PC-3 (cell line): ENCODE results near the gene KDM1A. TPM values are rescaled to one million over a fixed set of nuclear protein-coding genes. Genes with fewer than 3 reads are reported as not detected.

Experiments used
- ATAC-seq: fragments of 200-7000 bp; cut with Tn5 transposase; 2 replicates; pipeline ENCODE4 v1.9.1; 2020; ENCODE audit warnings: mild to moderate bottlenecking, moderate library complexity
- BruUV-seq: library from RNA; stranded (reverse); fragments of 400-500 nt; replicated peaks from 2 replicates; lab custom pipeline; 2021; lab: Mats Ljungman, UMichigan
- CTCF ChIA-PET: fragments of 300-600 bp; sonication (Branson Sonifier 250); formaldehyde crosslinking; loops from one replicate; lab custom pipeline; 2022; ENCODE audit warnings: antibody characterized with exemption; lab: Charles Lee
- POLR2A ChIA-PET: fragments of 300-600 bp; sonication (Branson Sonifier 250); formaldehyde crosslinking; loops from one replicate; lab custom pipeline; 2022; ENCODE audit warnings: antibody characterized with exemption; ENCODE audit not compliant: unreplicated experiment; lab: Charles Lee
- DNase-seq: peaks from one replicate; pipeline ENCODE4 v3.0.0-alpha.2; 2015
- H2AFZ ChIP-seq: fragments of 300-600 bp; sonication (generic); 2 replicates; pipeline ENCODE4 v1.6.0; 2016; ENCODE audit warnings: antibody characterized with exemption, low read length
- H3F3A ChIP-seq: fragments of 300-600 bp; sonication (generic); one replicate; pipeline ENCODE4 v1.6.0; 2017; ENCODE audit warnings: antibody characterized with exemption, low read length, control low read depth, mild to moderate bottlenecking; ENCODE audit not compliant: unreplicated experiment
- H3K27ac ChIP-seq: fragments of 300-600 bp; sonication (generic); 2 replicates; pipeline ENCODE4 v1.5.1; 2016; ENCODE audit warnings: mild to moderate bottlenecking, low read length
- H3K27me3 ChIP-seq: fragments of 300-600 bp; sonication (generic); 2 replicates; pipeline ENCODE4 v1.6.1; 2016; ENCODE audit warnings: low read length, mixed read lengths
- H3K36me3 ChIP-seq: fragments of 300-600 bp; sonication (generic); 2 replicates; pipeline ENCODE4 v1.6.1; 2016; ENCODE audit warnings: low read depth, mixed run types, low read length, mixed read lengths
- H3K4me1 ChIP-seq: fragments of 300-600 bp; sonication (generic); 2 replicates; pipeline ENCODE4 v1.5.1; 2016; ENCODE audit warnings: low read length; ENCODE audit not compliant: insufficient read depth
- H3K4me2 ChIP-seq: fragments of 300-600 bp; sonication (generic); 2 replicates; pipeline ENCODE4 v1.6.0; 2016; ENCODE audit warnings: low read length
- H3K4me3 ChIP-seq: fragments of 300-600 bp; sonication (generic); 2 replicates; pipeline ENCODE4 v1.5.1; 2016; ENCODE audit warnings: mild to moderate bottlenecking, low read length, mixed read lengths
- H3K79me2 ChIP-seq: fragments of 300-600 bp; sonication (generic); 2 replicates; pipeline ENCODE4 v1.6.1; 2017; ENCODE audit warnings: low read length, mixed read lengths
- H3K9ac ChIP-seq: fragments of 300-600 bp; sonication (generic); 2 replicates; pipeline ENCODE4 v1.6.0; 2016; ENCODE audit warnings: mild to moderate bottlenecking, low read length
- H3K9me2 ChIP-seq: fragments of 300-600 bp; sonication (generic); replicated peaks from 2 replicates; pipeline ENCODE4 v1.6.1; 2016; ENCODE audit warnings: mixed run types, low read length, mixed read lengths
- H3K9me3 ChIP-seq: fragments of 300-600 bp; sonication (generic); 2 replicates; pipeline ENCODE4 v1.6.1; 2016; ENCODE audit warnings: low read length, mixed read lengths
- H4K20me1 ChIP-seq: fragments of 300-600 bp; sonication (generic); 2 replicates; pipeline ENCODE4 v1.6.1; 2016; ENCODE audit warnings: low read length, mixed read lengths
- CTCF ChIP-seq: fragments of 300-600 bp; sonication (generic); conservative IDR thresholded peaks from 2 replicates; pipeline ENCODE4 v1.5.1; 2017; ENCODE audit warnings: antibody characterized with exemption, low read depth, mild to moderate bottlenecking, low read length
- EZH2 ChIP-seq: fragments of 300-600 bp; sonication (generic); IDR thresholded peaks from one replicate; pipeline ENCODE4 v1.6.1; 2017; ENCODE audit warnings: antibody characterized with exemption, mild to moderate bottlenecking, low read length; ENCODE audit not compliant: unreplicated experiment
- EZH2phosphoT487 ChIP-seq: fragments of 300-600 bp; sonication (generic); IDR thresholded peaks from 2 replicates; pipeline ENCODE4 v1.6.1; 2018; ENCODE audit warnings: mild to moderate bottlenecking, antibody characterized with exemption, low read length, borderline replicate concordance
- intact Hi-C: fragments of 100-400 bp; cut with micrococcal nuclease; formaldehyde crosslinking; loops from 2 replicates; pipeline ENCODE4 v1.9.0; 2023
- total RNA-seq: library from RNA; depleted of rRNA; stranded (reverse); fragments of >200 nt; gene quantifications from 2 replicates; pipeline ENCODE4 v1.2.3, GENCODE V29; 2014

The KDM1A gene
- total RNA-seq, 1 experiment from 2014 or later: 186 TPM

- peak overlapping the region; percentile 79 for H3K27ac ChIP-seq
- ChIA-PET CTCF (interaction anchor here (0.5 kb wide), 3 partner anchors 9 to 187 kb away, joined by 3 to 4 read pairs (median 3); no protein-coding TSS in a partner anchor), POLR2A (interaction anchor here (0.6 kb wide), 1 partner anchor 1580 kb away, joined by 4 read pairs; no protein-coding TSS in a partner anchor)
- TF ChIP-seq EZH2 (no peak), EZH2phosphoT487 (no peak), CTCF (no peak)
- peak overlapping the region; percentile 98 for H2AFZ ChIP-seq
- H3K4me1 ChIP-seq: peaks cover 24% of the 10 kb centered on the region; the same call in 1 of the 2 replicates
- ATAC-seq (peak; percentile 1; the same call in 1 of the 2 replicates), DNase-seq (no peak)
- H3K9me3 ChIP-seq: no peaks in the 10 kb centered on the region
- peak overlapping the region; percentile 98 for H3K4me2 ChIP-seq
- H3K36me3 ChIP-seq: peaks cover 10% of the 10 kb centered on the region; the same call in 1 of the 2 replicates
- peaks cover 33% of the 10 kb centered on the region for H4K20me1 ChIP-seq
- intact Hi-C loops: loop anchor here (1.0 kb wide), 1 partner anchor 7 kb away; no protein-coding TSS in a partner anchor
- H3K9ac ChIP-seq: peak overlapping the region; percentile 97
- peaks cover 48% of the 10 kb centered on the region for H3K79me2 ChIP-seq
- H3K9me2 ChIP-seq: no peaks in the 10 kb centered on the region
- H3F3A ChIP-seq: no peaks in the 10 kb centered on the region
- BruUV-seq: no TSS peak
- H3K4me3 ChIP-seq: peak overlapping the region; percentile 94
- no peaks in the 10 kb centered on the region for H3K27me3 ChIP-seq
Measured at GRCh38 chr1:23018661-23019093, 591 bp upstream of the KDM1A start.

- Histone ChIP-seq H4K20me1 (peaks cover 47% of the 10 kb centered on the region), H2AFZ (peak overlapping the region; percentile 36), H3K9ac (peak overlapping the region; percentile 97), H3K4me2 (peak overlapping the region; percentile 98), H3K4me3 (peak overlapping the region; percentile 94), H3K79me2 (peaks cover 62% of the 10 kb centered on the region), H3K27me3 (no peaks in the 10 kb centered on the region), H3K27ac (peak overlapping the region; percentile 79), H3K4me1 (peaks cover 24% of the 10 kb centered on the region; the same call in 1 of the 2 replicates), H3F3A (no peaks in the 10 kb centered on the region), H3K9me2 (no peaks in the 10 kb centered on the region), H3K9me3 (no peaks in the 10 kb centered on the region), H3K36me3 (peaks cover 11% of the 10 kb centered on the region; the same call in 1 of the 2 replicates)
- POLR2A ChIA-PET: no interaction called here
- intact Hi-C loops: loop anchor here (1.0 kb wide), 2 partner anchors 9 to 44 kb away; no protein-coding TSS in a partner anchor
- CTCF ChIA-PET: no interaction called here
- DNase-seq: peak; percentile 45
- ATAC-seq: peak; percentile 10
- BruUV-seq: TSS peak; percentile 70
- TF ChIP-seq EZH2phosphoT487 (no peak), CTCF (no peak), EZH2 (no peak)
Measured at GRCh38 chr1:23019863-23020625, 776 bp downstream of the KDM1A start.
